Islet of Langerhans (tissue), 1 donor: ENCODE measurements around the gene CDC25A.
"Not testable (repeated sequence)": the region's sequence is repeated elsewhere in the genome, so short reads cannot be mapped to it uniquely, and the experiment has no call there.

Source experiments
- FAIRE-seq: peaks from one replicate; lab custom pipeline; 2011; peaks lifted over from hg19 to GRCh38; lab: Jason Lieb, UNC

CDC25A gene

GRCh38 chr3:48140936-48141603 lies 47.1 kb downstream of the CDC25A start:
- no peak for FAIRE-seq

- FAIRE-seq: no peak
Observed at GRCh38 chr3:48140336-48140757, 47.9 kb downstream of the CDC25A start.

DNA sequence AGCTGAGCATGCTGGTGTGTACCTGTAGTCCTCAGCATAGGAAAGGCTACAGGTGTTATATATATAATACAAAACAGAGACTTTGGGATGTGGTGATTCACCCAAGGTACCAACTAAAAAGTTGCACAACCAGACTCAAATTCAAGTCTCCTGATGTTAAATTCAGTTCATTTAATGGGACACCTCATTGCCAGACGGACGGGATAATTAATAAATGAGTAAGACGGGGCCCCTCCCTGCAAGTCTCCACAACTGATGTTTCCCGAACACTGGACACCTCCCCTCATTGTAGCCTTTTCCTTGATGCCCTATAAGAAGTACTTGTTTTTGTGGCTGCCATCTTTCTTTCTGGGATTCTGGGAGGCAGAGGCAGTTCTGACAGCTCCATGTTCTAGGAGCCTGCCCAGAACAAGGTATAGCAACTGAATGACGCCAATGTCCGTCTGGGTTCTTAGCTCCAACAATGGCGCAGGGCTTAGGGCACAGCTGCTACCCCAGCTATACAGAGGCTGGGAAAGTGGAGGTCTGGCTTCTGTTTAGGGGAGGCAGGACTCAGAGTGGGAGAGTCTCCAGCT lies 50.7 kb downstream of the CDC25A start:
- no peak for FAIRE-seq

DNA sequence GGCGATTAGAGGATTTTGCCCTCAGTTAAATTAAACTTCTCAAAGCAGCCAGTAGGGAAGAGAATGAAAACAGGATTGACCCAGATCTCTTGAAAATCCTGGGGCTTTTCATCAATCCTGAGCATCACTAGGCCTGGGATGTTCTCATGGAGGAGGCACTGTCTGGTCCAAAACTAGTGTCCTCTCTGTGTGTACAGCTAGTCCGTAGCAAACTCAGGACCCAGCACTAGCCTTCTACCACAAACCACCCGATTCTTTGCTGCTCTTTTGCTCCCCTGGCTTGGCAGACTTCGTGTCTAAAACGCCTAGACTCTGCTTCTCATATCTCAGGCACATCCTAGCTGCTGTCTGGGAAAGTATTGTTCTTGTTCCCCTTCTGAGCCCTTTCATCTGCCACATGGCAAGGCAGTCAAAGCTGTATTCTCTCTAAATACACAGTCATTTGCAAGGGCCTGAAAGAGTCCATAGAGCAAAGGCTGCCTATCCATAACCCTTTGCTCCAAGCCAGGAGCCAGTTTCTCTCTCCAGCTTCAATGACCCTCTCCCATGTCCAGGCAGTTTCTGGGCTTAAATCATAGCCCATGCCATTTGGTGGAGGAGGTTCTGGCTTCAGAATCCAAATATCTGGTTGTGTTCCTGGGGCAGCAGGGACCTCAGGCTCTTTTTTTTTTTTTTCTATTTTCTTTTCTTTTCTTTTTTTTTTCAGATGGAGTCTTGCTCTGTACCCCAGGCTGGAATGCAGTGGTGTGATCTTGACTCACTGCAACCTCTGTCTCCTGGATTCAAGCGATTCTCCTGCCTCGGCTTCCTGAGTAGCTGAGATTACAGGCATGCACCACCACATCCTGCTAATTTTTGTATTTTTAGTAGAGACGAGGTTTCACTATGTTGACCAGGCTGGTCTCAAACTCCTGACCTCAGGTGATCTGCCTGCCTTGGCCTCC lies 52.4 kb downstream of the CDC25A start:
- FAIRE-seq: no peak

GRCh38 chr3:48130321-48130904 lies 57.8 kb downstream of the CDC25A start:
- no peak for FAIRE-seq

GRCh38 chr3:48129921-48130320 lies 58.3 kb downstream of the CDC25A start:
- no peak for FAIRE-seq

DNA sequence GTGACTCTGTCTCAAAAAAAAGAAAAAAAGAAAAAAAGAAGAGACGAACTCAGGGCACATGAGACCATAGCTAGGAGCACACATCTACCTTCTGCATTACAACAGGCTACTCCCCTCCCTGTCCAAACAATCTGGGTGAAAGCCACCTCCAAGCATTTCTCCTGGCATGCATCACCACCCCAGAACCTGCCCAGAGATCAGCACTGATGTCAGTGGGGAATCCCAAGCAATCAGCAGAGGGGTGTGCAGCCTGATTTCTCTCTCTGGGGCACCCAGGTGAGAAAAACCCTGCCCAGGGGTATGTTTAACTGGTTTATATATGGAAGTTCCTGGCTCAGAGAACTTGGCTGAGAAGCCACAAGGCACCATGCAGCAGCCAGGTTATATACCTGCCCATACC lies 59.4 kb downstream of the CDC25A start:
- no peak for FAIRE-seq

DNA sequence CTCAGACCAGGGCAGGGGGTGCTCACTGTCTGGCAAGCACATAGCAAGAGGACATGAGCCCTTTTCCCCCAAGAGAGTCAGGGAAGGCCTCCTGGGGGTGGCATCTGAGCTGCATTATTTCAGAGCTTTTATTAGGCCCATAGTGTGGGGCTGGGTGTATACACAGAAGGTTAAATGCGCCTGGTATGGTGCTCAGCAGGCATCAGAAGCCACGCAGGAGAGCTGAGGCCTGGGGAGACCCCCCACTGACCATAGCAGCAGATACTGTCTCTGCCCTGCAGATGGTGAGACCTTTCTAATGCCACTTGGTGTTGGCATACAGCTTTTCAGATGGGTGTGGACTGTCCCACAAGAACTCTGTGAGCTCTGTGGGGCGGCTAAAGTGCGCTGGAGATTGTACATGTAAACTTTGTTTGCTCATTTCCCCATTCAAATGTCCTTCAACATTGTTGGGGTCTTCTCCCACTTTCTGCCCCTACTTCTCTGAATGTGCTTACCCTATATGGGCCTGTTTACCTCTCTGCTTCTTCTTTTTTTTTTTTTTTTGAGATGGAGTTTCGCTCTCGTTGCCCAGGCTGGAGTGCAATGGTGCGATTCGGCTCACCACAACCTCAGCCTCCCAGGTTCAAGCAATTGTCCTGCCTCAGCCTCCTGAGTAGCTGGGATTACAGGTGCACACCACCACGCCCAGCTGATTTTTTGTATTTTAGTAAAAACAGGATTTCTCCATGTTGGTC lies 62.2 kb downstream of the CDC25A start:
- no peak for FAIRE-seq

DNA sequence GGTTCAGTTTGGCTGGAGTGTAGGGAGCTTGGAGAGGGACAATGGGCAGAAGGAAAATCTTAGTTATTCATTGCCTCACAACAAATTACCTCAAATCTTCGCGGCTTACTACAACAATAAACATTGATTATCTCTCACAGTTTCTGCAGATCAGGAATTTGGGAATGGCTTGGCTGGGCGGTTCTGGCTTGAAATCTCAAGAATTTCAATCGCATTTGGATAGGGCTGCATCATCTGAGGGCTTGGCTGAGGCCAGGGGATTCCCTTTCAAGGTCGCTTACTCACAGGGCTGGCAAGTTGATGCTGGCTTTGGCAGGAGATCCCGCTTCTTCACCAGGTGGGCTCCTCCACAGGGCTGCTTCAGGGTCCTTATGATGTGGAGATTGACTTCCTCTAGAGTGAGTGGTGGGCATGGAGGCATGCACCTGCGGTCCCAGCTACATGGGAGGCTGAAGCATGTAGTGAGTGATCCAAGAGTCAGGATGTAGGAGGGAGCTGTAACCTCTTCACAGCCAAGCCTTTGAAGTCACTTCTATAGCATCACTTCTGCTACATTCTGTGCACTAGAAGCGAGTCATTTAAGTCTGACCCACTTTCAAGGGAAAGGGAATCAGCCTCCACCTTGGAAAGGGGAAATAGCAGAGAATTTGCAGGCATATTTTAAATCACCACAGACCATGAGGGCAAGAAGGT lies 63.1 kb downstream of the CDC25A start:
- FAIRE-seq: no peak

DNA sequence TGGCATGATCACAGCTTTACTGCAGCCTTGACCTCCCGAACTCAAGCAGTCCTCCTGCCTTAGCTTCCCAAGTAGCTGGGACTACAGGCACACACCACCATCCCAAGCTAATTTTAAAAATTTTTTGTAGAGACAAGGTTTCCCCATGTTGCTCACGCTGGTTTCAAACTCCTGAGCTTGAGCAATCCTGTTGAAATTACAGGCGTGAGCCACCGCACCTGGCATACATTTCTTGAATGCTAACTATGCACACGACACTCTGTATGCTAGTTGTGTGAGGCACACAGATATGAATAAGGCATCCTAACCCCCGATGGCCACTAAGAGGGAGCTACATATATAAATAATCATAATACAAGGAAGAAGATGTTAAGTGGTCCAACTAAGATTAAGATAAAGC lies 64.9 kb downstream of the CDC25A start:
- no peak for FAIRE-seq

GRCh38 chr3:48122504-48122903 lies 65.7 kb downstream of the CDC25A start:
- FAIRE-seq: no peak

DNA sequence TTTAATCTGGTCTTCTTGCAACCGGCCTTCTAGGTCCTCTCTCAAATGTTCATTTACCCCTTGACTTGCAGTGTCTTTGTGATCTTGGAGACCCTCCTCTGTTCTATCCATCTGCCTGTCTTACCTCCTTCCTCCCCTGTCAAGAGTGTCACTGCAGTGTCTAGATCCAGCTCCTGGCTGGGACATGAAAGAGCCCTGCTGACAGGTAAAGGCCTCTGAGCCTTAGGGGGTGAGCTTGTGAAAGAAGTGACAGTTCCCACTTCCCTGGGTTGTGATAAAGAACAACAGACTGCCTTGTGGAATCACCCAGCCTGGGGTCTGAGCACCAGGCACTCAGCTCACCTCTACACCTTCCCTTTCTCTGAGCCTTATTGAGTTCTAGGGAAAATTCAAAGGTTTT lies 68.0 kb downstream of the CDC25A start:
- FAIRE-seq: no peak

- FAIRE-seq: no peak
Observed at GRCh38 chr3:48119505-48120193, 68.6 kb downstream of the CDC25A start.

DNA sequence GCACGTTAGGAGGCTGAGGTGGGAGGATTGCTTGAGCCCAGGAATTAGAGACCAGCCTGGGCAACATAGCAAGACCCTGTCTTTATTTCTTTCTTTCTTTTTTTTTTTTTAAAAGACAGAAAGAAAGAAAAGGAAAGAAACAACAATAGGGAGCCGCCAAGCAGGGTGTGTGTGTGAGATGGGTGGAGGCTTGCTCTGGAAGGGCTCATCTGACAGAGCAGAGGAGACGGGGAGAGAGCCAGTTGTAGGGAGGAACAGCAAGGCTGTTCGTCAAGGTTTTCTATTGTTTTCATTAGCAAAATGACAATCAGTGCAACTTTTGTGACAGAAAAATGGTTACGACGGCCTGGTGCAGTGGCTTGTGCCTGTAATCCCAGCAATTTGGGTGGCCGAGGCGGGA lies 69.3 kb downstream of the CDC25A start:
- no peak for FAIRE-seq

DNA sequence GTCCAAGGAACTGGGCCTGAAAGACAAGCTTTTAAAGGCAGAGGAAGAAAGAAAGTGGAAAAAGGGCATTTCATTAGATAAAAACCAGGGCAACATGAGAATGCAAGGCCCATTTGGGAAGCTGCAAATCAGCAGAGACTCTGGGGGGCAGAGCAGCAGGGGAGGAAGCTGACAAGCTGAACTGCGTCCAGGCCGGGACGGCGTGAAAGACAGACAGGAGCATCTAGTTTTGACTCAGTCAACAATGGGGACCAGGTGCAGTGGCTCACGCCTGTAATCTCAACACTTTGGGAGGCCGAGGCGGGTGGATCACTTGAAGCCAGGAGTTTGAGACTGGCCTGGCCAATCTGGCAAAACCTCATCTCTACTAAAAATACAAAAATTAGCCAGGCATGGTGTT lies 69.9 kb downstream of the CDC25A start:
- FAIRE-seq: no peak

DNA sequence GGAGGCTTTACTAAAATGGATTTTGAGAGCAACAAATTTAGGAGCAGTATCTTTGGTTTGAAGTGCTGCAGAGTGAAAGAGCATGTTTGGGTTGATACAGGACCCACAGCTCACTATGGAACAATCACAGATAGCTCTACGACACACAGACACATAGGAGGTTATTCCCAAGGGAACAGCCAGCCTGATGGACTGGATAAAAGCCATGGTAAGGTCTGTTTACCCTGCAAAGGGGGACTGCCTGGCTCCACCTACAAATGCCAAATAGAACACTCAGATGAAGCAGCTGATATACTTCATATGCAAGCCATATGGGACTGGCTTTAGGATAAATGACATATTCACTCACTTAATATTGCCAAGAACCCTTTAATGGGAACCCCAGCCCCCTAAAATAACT lies 75.4 kb downstream of the CDC25A start:
- no peak for FAIRE-seq

- not testable (repeated sequence) for FAIRE-seq
Observed at GRCh38 chr3:48112108-48112791, 76.0 kb downstream of the CDC25A start.

- no peak for FAIRE-seq
Observed at GRCh38 chr3:48110463-48110862, 77.8 kb downstream of the CDC25A start.

DNA sequence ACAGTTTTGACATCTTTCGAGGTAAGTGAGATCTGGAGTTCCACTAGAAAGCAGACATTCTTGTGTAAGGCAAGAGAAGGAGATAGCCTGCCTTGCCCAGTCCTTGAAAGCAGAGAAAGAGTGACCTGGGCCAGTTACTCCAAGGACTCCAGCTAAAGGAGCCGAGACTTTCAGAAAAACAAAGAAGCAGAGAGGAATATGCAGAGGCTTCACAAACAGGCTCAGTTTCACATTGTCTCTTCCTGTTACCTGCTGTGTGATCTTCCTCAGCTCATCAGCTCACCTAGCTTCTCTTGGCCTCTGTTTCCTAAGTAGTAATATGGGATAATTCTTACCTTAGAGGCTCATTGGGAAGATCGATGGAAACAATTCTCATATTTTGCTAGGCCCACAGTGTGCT lies 81.0 kb downstream of the CDC25A start:
- FAIRE-seq: no peak
